Medulla oblongata (tissue), 1 donor: ENCODE results near the gene GUCD1.
A peak's percentile ranks its signal among the peaks of the same experiment; 100 is the strongest.

Experiments
- DNase-seq: peaks from one replicate; pipeline ENCODE4 v3.0.0-alpha.2; 2015; ENCODE audit errors: extremely low spot score

GUCD1 gene

DNA sequence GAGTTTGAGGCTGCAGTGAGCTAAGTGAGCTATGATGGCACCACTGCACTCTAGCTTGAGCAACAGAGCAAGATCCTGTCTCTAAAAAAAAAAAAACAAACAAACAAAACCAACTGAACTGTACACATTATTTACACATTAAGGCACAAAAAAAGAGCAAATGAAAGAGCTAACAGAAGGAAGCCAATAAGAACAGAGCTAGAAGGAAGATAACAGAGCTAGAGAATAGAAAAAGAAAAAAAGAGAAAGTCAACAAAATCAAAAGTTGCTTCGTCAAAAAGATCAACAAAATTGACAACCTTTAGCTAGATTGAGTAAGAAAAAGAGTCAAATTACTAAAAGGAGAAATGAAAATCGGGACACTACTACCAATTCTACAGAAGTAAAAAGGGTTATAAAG, 25.0 kb downstream of the GUCD1 start:
- no peak for DNase-seq

DNA sequence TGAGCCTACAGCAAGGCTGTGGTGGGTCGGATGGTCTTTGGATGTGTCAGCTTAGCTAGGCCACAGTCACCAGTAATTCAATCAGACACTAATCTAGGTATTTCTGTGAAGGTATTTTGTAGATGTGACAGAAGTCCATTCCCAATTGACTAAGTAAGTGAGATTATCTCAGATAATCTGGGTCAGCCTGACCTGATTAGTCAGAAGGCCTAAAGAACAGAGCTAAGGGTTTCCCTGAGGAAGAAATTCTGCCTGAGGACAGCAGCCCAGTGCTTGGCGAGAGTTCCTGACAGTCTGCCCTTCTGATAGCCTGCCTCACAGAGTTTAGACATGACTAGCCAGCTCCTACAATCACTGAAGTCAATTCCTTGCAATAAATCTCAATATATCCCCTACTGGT, 28.7 kb downstream of the GUCD1 start:
- no peak for DNase-seq

GRCh38 chr22:24525416-24526037, 29.4 kb downstream of the GUCD1 start:
- peak; percentile 85 for DNase-seq

- no peak for DNase-seq
Observed at GRCh38 chr22:24523873-24524272, 31.1 kb downstream of the GUCD1 start.

DNA sequence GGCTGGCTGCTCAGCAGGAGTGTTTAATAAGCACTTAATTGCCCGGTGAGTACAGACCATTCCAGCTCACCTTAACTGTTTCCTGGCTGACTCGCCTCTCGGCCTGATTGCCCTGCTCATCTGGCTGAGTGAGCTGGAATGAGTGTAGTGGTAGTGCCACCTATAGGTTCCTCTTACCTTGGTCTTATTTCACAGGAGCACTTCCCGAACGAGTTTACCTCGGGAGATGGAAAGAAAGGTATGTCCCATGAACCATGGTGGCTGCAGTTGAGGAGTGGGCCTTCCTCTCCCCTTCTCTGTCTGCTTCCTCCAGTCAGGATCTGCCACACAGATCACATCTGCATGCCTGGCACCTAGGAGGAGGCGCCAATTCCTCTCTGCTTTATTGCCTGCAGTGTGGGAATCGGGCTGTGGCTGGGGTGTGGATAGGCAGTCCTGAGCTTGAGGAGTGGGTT, 33.1 kb downstream of the GUCD1 start:
- no peak for DNase-seq

DNA sequence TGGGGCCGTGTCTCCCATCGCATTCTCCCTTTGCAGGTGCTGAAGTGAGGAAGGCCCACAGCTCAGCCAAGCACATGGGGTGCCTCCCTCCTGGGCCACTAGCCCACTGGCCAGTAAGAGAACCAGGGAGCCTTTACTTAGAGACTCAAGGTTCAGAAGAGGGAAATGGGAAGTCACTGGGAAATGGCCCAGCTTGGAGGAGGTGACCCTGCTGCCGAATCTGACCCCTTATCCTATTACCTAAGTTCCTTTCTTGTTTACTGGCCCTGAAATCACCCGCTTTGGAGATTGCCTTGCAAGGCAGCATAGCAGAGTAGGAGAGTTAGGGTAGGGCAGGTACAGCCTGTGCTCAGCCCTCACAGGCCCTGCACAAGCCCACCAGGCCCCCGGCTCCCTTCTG, 35.4 kb downstream of the GUCD1 start:
- no peak for DNase-seq

DNA sequence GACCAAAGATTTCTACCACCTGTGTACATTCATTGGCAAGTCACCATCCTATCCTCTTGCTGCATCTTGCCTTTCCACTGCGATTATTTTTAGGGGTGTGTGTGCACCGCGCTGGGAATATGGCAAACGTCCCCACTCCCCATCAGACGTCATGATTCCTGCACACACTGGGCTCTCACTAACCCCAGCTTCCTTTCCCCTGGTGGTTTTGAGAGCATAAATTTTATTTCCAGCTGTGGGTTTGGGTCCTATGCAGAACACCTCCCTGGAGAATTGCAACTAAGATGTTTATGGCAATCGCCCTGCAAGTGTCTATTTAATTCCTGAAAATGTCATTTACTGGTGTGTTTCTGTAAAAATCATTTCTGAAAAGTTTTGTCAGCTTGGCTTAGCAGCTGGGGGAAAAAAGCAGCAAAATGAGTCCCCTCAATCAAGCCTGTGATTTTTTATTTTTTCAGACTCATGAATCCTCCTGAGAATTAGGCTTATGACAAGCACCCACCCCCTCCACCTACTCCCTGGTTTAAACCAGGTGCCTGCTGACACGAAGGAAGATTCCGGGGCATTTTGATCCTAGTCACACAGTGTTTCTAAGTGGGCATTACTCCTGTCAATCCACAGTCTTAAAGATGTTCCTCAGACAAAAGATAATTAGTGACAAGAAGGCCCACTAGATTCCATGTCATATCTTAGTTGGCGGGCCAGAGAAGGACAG, 36.0 kb downstream of the GUCD1 start:
- DNase-seq: no peak

GRCh38 chr22:24518228-24518627, 36.7 kb downstream of the GUCD1 start:
- DNase-seq: no peak

- no peak for DNase-seq
Observed at GRCh38 chr22:24517446-24517845, 37.5 kb downstream of the GUCD1 start.

GRCh38 chr22:24516301-24516737, 38.6 kb downstream of the GUCD1 start:
- DNase-seq: peak; percentile 51

- DNase-seq: no peak
Observed at GRCh38 chr22:24515027-24515338, 40.0 kb downstream of the GUCD1 start.

GRCh38 chr22:24514241-24515026, 40.5 kb downstream of the GUCD1 start:
- DNase-seq: no peak

DNA sequence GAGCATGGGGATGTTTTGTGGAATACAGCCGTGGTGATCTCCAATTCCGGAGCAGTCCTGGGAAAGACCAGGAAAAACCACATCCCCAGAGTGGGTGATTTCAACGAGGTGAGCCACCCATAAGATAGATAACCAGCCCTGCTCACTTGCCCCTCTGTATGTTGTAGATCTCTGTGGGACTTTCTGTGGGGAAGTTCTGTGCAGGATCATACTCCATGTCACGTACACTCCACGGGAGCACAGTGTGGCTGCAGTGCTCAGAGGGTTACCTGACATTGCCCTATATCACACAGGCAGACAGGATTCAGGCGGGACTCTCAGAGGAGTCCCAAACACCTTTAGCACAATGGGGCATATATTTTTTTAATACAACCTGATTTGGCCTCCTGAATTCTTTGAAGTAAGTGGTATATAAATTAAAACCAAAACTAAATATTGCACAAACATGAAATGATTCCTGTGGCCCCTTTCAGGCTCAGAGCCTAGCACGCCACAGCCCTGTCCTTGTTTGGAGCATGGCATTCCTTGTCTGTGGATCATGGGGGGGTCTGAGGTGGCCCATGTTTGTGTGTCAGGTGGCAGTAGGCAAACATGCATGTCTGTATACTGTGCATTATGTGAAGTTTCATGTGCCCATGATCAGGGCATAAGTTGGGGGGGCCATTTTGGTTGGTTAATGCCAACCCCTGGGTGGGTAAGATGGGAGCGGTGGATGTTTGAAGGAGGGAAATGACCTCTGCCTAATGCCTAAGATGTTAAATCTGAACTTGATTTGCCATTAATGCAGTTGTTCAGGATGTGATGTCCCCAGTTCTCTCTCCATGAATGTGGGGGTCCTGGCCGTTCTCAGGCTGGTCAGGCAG, 41.3 kb downstream of the GUCD1 start:
- DNase-seq: no peak

- DNase-seq: peak; percentile 28
Observed at GRCh38 chr22:24512043-24512442, 42.9 kb downstream of the GUCD1 start.

DNA sequence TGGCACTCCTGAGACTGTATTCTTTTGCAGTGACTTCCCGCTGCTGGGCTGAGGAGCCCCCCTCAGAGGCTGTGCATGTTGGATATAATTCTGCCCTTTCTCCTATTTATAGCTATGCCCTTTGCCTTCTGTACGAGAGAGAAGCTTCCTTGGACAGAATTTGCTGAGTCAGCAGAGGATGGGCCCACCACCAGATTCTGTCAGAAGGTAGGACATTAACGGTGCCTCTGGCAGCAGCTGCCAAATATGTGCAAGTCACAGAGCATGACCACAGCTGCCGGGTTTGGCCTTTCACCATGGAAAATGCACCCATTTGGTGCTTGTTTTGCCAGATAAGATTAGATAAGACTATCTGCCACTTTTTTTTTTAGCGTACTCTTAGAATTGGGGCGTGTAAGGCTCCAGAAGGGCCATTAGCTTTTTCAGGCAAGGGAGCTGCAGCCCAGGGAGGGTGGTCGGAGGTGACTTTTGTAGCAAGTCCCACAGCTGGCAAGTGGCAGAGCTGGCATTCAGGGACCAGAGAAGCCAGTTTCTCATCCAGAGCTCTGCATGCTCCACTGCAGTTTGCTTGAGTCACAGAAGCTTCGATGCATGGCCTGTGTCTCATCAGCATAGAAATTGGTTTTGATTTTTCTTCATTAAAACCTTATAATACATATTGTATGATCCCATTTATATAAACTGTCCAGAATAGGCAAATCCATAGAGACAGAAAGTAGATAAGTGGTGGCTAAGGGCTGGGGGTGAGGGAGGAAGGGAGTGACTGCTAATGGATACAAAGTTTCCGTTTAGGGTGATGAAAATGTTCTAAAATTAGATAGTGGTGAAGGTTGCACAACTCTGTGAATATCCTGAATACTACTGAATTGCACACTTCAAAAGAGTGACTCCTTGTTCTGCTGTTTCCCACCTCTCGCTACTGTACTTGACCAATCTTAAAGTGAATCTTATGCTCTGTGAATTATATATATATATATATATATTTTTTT, 44.0 kb downstream of the GUCD1 start:
- DNase-seq: peak; percentile 31

- DNase-seq: no peak
Observed at GRCh38 chr22:24507716-24508115, 47.2 kb downstream of the GUCD1 start.

DNA sequence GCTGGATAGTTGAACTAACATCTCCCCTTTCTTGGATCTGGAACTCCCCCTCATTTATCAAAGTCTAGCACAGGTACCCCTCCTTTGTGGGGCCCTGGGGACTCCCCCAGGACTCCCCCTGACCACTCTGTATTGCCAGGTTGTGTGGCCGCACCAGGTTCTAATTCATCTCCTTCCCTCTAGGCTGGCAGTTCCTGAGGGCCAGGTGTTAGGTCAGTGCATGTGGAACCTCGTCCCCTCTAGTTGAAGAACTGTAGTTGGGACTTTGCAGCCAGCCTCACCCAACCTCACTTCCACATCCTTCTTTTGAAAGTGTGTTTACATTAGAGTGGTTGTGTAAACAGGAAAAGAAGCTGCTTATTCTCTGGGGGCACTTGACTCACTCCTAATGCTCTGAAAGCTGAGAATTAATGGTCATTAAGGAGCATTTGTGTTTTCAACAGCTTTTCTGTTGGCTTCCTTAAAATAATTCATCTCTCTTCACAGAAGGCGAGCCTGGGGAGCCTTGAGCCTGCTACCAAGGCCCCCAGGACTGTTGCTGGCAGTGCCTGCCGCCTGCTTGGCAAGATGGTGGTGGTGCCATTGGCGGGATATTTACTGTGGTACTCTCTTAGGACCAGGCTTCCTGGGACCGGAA, 48.0 kb downstream of the GUCD1 start:
- DNase-seq: no peak

GRCh38 chr22:24504956-24505736, 49.8 kb downstream of the GUCD1 start:
- DNase-seq: no peak

GRCh38 chr22:24504540-24504939, 50.4 kb downstream of the GUCD1 start:
- DNase-seq: no peak
